ENCODE data around the gene ZNFX1. TPM values are rescaled to one million over a fixed set of nuclear protein-coding genes. Genes with fewer than 3 reads are reported as not detected.

The ZNFX1 gene
- total and polyA plus RNA-seq, 11 donors: 6.4 to 55.8 (median 26.4) TPM

DNA sequence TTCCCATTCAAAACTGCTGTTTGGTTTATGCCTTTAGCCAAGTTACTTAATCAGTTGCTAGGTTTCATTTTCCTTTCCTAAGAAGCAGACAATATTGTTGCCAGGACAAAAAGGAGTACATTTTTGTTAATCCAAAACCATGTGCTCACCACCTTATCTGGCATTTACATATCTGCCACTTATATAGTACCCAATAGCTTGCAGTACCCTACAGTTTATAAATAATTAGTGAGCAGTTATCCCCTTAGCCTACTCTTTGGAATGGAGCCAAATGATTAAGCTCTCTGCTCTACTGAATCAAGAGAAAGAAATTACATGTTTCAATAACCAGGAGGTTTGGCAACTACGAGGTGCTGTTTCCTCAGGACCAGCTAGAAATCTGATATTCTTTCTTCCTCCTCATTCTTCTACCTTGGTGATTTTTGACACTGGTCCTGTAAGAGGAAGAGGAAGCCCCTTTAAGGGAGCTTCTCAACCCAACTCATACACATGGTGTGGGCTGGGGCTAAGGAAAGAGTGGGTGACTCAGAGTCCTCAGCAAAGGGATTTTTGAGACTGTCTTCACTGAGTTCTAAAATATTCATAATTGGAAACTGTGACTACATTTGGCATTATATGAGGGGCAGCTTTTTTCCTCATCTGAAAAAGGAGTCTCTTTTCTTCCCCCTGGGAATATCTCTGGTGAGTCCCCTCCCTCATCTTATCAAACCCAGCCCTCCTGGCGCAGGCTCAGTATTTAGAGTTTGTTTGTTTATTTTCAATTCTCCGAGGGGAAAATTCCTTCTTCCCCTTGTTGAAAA is 1.5 kb downstream of the ZNFX1 start:
- ATAC-seq: peak in 1 of 4 donors; percentile 20
- peak overlapping the region in 11 of 12 donors; percentile 90 to 99 (median 96) for H3K27ac ChIP-seq
- no peaks in the 10 kb centered on the region for H3K27me3 ChIP-seq
- peaks cover 0 to 18% (median 7%) of the 10 kb centered on the region in 12 donors for H3K9me3 ChIP-seq
- peak overlapping the region in 11 of 12 donors; percentile 64 to 90 (median 82) for H3K4me3 ChIP-seq
- WGBS, 4 donors: 6 to 13% (median 8%) methylated on average over 3 of the region's 3 CpGs
- DNase-seq: peak in 3 of 5 donors; percentile 28 to 50 (median 49)
- intact Hi-C loops (cut with DNase I): no loop called here
- peaks cover 9 to 73% (median 60%) of the 10 kb centered on the region in 9 donors for H3K36me3 ChIP-seq
- H3K4me1 ChIP-seq: peaks cover 22 to 77% (median 43%) of the 10 kb centered on the region in 12 donors
- no peak for TF ChIP-seq POLR2A (IDR thresholded peaks at IDR 0.05)
- TF ChIP-seq, protein P1, sequence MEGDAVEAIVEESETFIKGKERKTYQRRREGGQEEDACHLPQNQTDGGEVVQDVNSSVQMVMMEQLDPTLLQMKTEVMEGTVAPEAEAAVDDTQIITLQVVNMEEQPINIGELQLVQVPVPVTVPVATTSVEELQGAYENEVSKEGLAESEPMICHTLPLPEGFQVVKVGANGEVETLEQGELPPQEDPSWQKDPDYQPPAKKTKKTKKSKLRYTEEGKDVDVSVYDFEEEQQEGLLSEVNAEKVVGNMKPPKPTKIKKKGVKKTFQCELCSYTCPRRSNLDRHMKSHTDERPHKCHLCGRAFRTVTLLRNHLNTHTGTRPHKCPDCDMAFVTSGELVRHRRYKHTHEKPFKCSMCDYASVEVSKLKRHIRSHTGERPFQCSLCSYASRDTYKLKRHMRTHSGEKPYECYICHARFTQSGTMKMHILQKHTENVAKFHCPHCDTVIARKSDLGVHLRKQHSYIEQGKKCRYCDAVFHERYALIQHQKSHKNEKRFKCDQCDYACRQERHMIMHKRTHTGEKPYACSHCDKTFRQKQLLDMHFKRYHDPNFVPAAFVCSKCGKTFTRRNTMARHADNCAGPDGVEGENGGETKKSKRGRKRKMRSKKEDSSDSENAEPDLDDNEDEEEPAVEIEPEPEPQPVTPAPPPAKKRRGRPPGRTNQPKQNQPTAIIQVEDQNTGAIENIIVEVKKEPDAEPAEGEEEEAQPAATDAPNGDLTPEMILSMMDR (IDR thresholded peaks at IDR 0.05): no peak

- peaks cover 6 to 73% (median 60%) of the 10 kb centered on the region in 9 donors for H3K36me3 ChIP-seq
- ATAC-seq: no peak
- 45 to 58% (median 51%) methylated on average over 2 of the region's 2 CpGs for whole genome bisulfite sequencing, 4 donors
- intact Hi-C loops (cut with DNase I): no loop called here
- DNase-seq: no peak
- H3K27ac ChIP-seq: peak overlapping the region in 10 of 12 donors; percentile 90 to 99 (median 96)
- H3K9me3 ChIP-seq: peaks cover 0 to 11% (median under 1%) of the 10 kb centered on the region in 12 donors
- no peaks in the 10 kb centered on the region for H3K27me3 ChIP-seq
- TF ChIP-seq POLR2A (IDR thresholded peaks at IDR 0.05): no peak
- TF ChIP-seq, protein P1 (IDR thresholded peaks at IDR 0.05): no peak
- H3K4me3 ChIP-seq: peak overlapping the region in 11 of 12 donors; percentile 6 to 90 (median 82)
- peaks cover 19 to 77% (median 43%) of the 10 kb centered on the region in 12 donors for H3K4me1 ChIP-seq
These were observed 2.2 kb downstream of the ZNFX1 start for GRCh38 chr20:49275636-49276035.

DNA sequence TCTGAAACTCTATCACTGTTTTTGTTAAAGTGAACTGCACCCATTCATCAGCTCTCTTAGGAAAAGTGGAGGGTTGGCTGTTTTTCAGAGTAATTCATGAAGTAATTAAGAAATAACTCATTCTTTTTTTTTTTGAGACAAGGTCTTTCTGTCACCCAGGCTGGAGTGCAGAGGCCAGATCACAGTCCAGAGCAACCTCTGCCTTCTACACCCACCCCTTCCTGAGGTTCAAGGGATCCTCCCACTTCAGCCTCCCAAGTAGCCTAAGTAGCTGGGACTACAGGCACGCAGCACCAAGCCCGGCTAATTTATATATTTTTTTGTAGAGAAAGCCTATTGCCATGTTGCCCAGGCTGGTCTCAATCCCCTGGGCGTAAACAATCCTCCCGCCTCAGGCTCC is 2.6 kb downstream of the ZNFX1 start:
- TF ChIP-seq, protein P1 (IDR thresholded peaks at IDR 0.05): no peak
- no peak for TF ChIP-seq POLR2A (IDR thresholded peaks at IDR 0.05)
- peaks cover 2 to 73% (median 60%) of the 10 kb centered on the region in 9 donors for H3K36me3 ChIP-seq
- peaks cover 18 to 77% (median 43%) of the 10 kb centered on the region in 12 donors for H3K4me1 ChIP-seq
- 73 to 96% (median 78%) methylated on average over 4 of the region's 4 CpGs for WGBS, 4 donors
- peak overlapping the region in 6 of 12 donors; percentile 6 to 87 (median 80) for H3K4me3 ChIP-seq
- DNase-seq (no peak), ATAC-seq (no peak)
- no peaks in the 10 kb centered on the region for H3K27me3 ChIP-seq
- intact Hi-C loops (cut with DNase I): no loop called here
- peaks cover 0 to 7% (median 0%) of the 10 kb centered on the region in 12 donors for H3K9me3 ChIP-seq
- H3K27ac ChIP-seq: peak overlapping the region in 2 of 12 donors; percentile 95 to 97

GRCh38 chr20:49273696-49274277 is 4.1 kb downstream of the ZNFX1 start:
- Histone ChIP-seq H3K27me3 (no peaks in the 10 kb centered on the region), H3K4me3 (no peak overlapping the region), H3K27ac (peak overlapping the region in 1 of 12 donors; percentile 0), H3K9me3 (no peaks in the 10 kb centered on the region), H3K36me3 (peaks cover 0 to 73% (median 66%) of the 10 kb centered on the region in 9 donors), H3K4me1 (peaks cover 8 to 80% (median 42%) of the 10 kb centered on the region in 12 donors)
- intact Hi-C loops (cut with DNase I): no loop called here
- 91 to 93% (median 92%) methylated on average over 8 of the region's 8 CpGs for WGBS, 4 donors
- no peak for TF ChIP-seq POLR2A (IDR thresholded peaks at IDR 0.05)
- TF ChIP-seq, protein P1 (IDR thresholded peaks at IDR 0.05): no peak
- no peak for ATAC-seq
- DNase-seq: no peak

All from heart left ventricle (tissue), 16 donors.